ENCODE measurements around the gene LILRB5. TPM values are rescaled to one million over a fixed set of nuclear protein-coding genes. Genes with fewer than 3 reads are reported as not detected.
A peak's percentile ranks its signal among the peaks of the same experiment; 100 is the strongest.

Gene LILRB5
- total RNA-seq, 1 experiment from 2014 or later: 0.05 TPM

GRCh38 chr19:54201172-54201701 lies 55.8 kb downstream of the LILRB5 start:
- intact Hi-C loops (cut with micrococcal nuclease; ENCODE audit: unreplicated experiment): no loop called here
- Histone ChIP-seq H3K36me3 (ENCODE audit: control insufficient read depth, insufficient read depth, low read length) (peaks cover 39% of the 10 kb centered on the region), H3K4me1 (ENCODE audit: control insufficient read depth, insufficient read depth, low read length) (peaks cover 45% of the 10 kb centered on the region), H3K4me3 (ENCODE audit: low read depth in 2 of 2, low read length in 2 of 2) (peak overlapping the region; percentile 69 to 96), H3K27me3 (ENCODE audit: control insufficient read depth, insufficient read depth, low read length) (no peaks in the 10 kb centered on the region), H3K9me3 (ENCODE audit: control insufficient read depth, insufficient read depth, low read depth, low read length) (no peaks in the 10 kb centered on the region), H3K27ac (ENCODE audit: low read length) (peak overlapping the region; percentile 95)
- TSS peak; percentile 85 for BruUV-seq (replicated peaks)
- ChIA-PET POLR2A (interaction anchor here (0.6 to 2.7 kb wide), 3 partner anchors 9 to 593 kb away, joined by 3 to 18 read pairs (median 4); partner anchors contain the start of genes MBOAT7 and TSEN34), CTCF (interaction anchor here (0.5 kb wide), 1 partner anchor 13 kb away, joined by 3 read pairs; no protein-coding TSS in a partner anchor)
- 0 out of 2 replicates have a peak, but pooled peaks have one; percentile 2 for ATAC-seq
- DNase-seq (ENCODE audit: low read depth, low spot score): no peak
- TF ChIP-seq SIN3A (IDR thresholded peaks at IDR 0.05; ENCODE audit: borderline replicate concordance, insufficient read depth, low read depth, low read length) (0 out of 2 replicates have a peak, but pooled peaks have one; percentile 14), CTCF (IDR thresholded peaks at IDR 0.05) (no peak)
- in situ Hi-C loops (cut with HindIII; ENCODE audit: low pct_unique_long_range_greater_than_20kb, low sequenced_read_pairs): no loop called here

Small RNA genes within 50 kb of the gene (microRNA-seq; reads per million reads assigned to microRNA genes)
- gene MIR4752 (ENCODE audit: unreplicated experiment): not detected

Other genes with a start within 250 kb of the LILRB5 start
- 1.5 TPM for gene VSTM1, start 193.4 kb downstream of the LILRB5 start, total RNA-seq (2021; ENCODE audit: unreplicated experiment)
- gene TARM1, start 175.9 kb downstream of the LILRB5 start, total RNA-seq (2021; ENCODE audit: unreplicated experiment): not detected
- 6.8 TPM for gene OSCAR, start 156.5 kb downstream of the LILRB5 start, total RNA-seq (2021; ENCODE audit: unreplicated experiment)
- gene NDUFA3, start 154.4 kb downstream of the LILRB5 start, total RNA-seq (2021; ENCODE audit: unreplicated experiment): 211 TPM
- 45.4 TPM for gene TFPT, start 141.6 kb downstream of the LILRB5 start, total RNA-seq (2021; ENCODE audit: unreplicated experiment)
- 117 TPM for gene PRPF31, start 141.5 kb downstream of the LILRB5 start, total RNA-seq (2021; ENCODE audit: unreplicated experiment)
- gene CNOT3, start 119.5 kb downstream of the LILRB5 start, total RNA-seq (2021; ENCODE audit: unreplicated experiment): 111 TPM
- gene LENG1, start 97.6 kb downstream of the LILRB5 start, total RNA-seq (2021; ENCODE audit: unreplicated experiment): 11.2 TPM
- gene TMC4, start 84.1 kb downstream of the LILRB5 start, total RNA-seq (2021; ENCODE audit: unreplicated experiment): 5.1 TPM
- gene MBOAT7, start 67.7 kb downstream of the LILRB5 start, total RNA-seq (2021; ENCODE audit: unreplicated experiment): 264 TPM
- gene TSEN34, start 66.0 kb downstream of the LILRB5 start, total RNA-seq (2021; ENCODE audit: unreplicated experiment): 194 TPM
- 823 TPM for gene RPS9, start 56.4 kb downstream of the LILRB5 start, total RNA-seq (2021; ENCODE audit: unreplicated experiment)
- 0.18 TPM for gene LILRB3, start 34.3 kb downstream of the LILRB5 start, total RNA-seq (2021; ENCODE audit: unreplicated experiment)
- gene LILRA6, start 14.5 kb downstream of the LILRB5 start, total RNA-seq (2021; ENCODE audit: unreplicated experiment): 0.08 TPM
- gene LILRB2, start 23.8 kb upstream of the LILRB5 start, total RNA-seq (2021; ENCODE audit: unreplicated experiment): not detected
- gene LILRA5, start 55.9 kb upstream of the LILRB5 start, total RNA-seq (2021; ENCODE audit: unreplicated experiment): not detected
- gene LILRA4, start 81.9 kb upstream of the LILRB5 start, total RNA-seq (2021; ENCODE audit: unreplicated experiment): not detected
- gene LAIR1, start 107.7 kb upstream of the LILRB5 start, total RNA-seq (2021; ENCODE audit: unreplicated experiment): 0.05 TPM
- gene TTYH1, start 158.2 kb upstream of the LILRB5 start, total RNA-seq (2021; ENCODE audit: unreplicated experiment): 0.62 TPM
- 268 TPM for gene LENG8, start 191.9 kb upstream of the LILRB5 start, total RNA-seq (2021; ENCODE audit: unreplicated experiment)
- 5.1 TPM for gene LENG9, start 206.5 kb upstream of the LILRB5 start, total RNA-seq (2021; ENCODE audit: unreplicated experiment)
- 7.1 TPM for gene CDC42EP5, start 216.0 kb upstream of the LILRB5 start, total RNA-seq (2021; ENCODE audit: unreplicated experiment)
- not detected for gene LAIR2, start 245.6 kb upstream of the LILRB5 start, total RNA-seq (2021; ENCODE audit: unreplicated experiment)